ENCODE data around the gene ARPC4. TPM values are rescaled to one million over a fixed set of nuclear protein-coding genes. Genes with fewer than 3 reads are reported as not detected.

ARPC4 gene
- total and polyA plus RNA-seq, 4 donors = 109 to 141 (median 135) TPM

DNA sequence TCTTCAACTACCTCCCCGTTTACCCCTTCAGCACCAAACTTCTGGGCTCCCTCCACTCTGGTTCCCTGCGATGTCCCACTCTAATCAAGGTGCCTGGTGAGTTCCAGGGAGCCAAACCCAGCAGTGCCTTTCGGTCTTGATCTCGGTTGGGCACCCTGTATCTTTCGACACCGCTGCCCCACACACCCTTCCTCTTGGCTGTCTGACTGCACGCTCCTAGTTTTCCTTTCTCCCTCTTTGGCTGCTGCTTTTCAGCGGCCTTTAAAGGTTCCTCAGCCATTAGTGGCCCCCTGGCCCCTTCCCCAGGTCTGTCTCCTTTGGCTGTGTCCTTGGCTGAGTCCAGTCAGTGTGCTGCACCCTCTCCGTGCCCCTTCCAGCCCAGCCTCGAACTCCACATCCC lies 18.0 kb downstream of the ARPC4 start:
- H3K4me1 ChIP-seq (ENCODE audit: control insufficient read depth, insufficient read depth, low read length) = peaks cover 24% of the 10 kb centered on the region
- 66% methylated on average over 10 of the region's 10 CpGs for WGBS (ENCODE audit: insufficient coverage)
- no peaks in the 10 kb centered on the region for H3K9me3 ChIP-seq (ENCODE audit: control insufficient read depth, insufficient read depth, low read length)
- peak overlapping the region; percentile 75 for H3K27ac ChIP-seq (ENCODE audit: low read depth, low read length)
- no peaks in the 10 kb centered on the region for H3K27me3 ChIP-seq (ENCODE audit: control insufficient read depth, insufficient read depth, low read length)
- H3K4me3 ChIP-seq (ENCODE audit: low read depth, low read length) = peak overlapping the region; percentile 60
- DNase-seq (ENCODE audit: low read depth in 4 of 6, low spot score in 6 of 6) = peak in 1 of 6 donors; percentile 13
- H3K36me3 ChIP-seq (ENCODE audit: control insufficient read depth, insufficient read depth, low read length) = peaks cover 26% of the 10 kb centered on the region

DNA sequence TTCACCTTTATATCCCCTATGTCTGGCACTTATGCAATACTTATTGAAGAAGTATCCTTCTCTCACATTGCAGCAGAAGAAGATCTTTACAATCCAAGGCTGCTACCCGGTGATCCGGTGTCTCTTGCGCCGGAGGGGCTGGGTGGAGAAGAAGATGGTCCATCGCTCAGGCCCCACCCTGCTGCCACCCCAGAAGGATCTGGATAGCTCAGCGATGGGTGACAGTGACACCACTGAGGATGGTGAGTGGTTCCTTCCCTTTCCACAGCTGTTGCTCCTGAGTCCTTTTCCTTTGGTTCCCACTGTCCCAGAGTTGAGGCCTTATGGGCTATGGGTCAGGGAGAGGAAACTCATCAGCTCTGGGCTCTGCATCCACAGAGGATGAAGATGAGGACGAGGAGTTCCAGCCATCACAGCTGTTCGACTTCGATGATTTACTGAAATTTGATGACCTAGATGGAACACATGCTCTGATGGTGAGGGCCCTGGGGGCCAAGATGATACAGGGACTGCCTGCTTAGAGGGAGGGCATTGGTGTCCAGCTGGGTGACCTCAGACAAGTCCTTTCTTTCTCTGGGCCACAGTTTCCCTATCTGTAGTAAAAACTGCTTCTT lies 20.1 kb downstream of the ARPC4 start:
- DNase-seq (ENCODE audit: low read depth in 4 of 6, low spot score in 6 of 6) = no peak
- 96% methylated on average over 6 of the region's 9 CpGs for WGBS (ENCODE audit: insufficient coverage)
- Histone ChIP-seq H3K27me3 (ENCODE audit: control insufficient read depth, insufficient read depth, low read length) (no peaks in the 10 kb centered on the region), H3K27ac (ENCODE audit: low read depth, low read length) (no peak overlapping the region), H3K4me1 (ENCODE audit: control insufficient read depth, insufficient read depth, low read length) (peaks cover 24% of the 10 kb centered on the region), H3K9me3 (ENCODE audit: control insufficient read depth, insufficient read depth, low read length) (no peaks in the 10 kb centered on the region), H3K4me3 (ENCODE audit: low read depth, low read length) (no peak overlapping the region), H3K36me3 (ENCODE audit: control insufficient read depth, insufficient read depth, low read length) (peaks cover 22% of the 10 kb centered on the region)

DNA sequence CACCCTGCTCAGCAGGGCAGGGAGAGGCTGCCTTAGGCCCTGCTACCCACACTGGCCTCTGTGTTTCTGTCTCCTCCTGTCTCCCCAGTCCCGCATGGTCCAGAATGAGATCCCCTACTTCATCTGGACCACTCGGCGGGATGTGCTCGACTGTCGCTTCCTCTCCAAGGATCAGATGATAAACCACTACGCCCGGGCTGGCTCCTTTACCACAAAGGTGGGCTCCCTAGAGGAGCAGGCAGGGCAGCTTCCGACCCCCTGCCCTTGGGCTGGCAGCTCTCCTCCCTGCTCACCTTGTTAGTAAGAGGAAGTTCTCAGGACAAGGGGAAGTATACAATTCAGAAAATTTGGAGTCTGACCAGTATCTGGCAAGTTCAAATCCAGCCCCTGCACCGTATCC lies 23.1 kb downstream of the ARPC4 start:
- Histone ChIP-seq H3K4me3 (ENCODE audit: low read depth, low read length) (no peak overlapping the region), H3K9me3 (ENCODE audit: control insufficient read depth, insufficient read depth, low read length) (no peaks in the 10 kb centered on the region), H3K27me3 (ENCODE audit: control insufficient read depth, insufficient read depth, low read length) (no peaks in the 10 kb centered on the region), H3K36me3 (ENCODE audit: control insufficient read depth, insufficient read depth, low read length) (peaks cover 39% of the 10 kb centered on the region), H3K27ac (ENCODE audit: low read depth, low read length) (no peak overlapping the region), H3K4me1 (ENCODE audit: control insufficient read depth, insufficient read depth, low read length) (peaks cover 2% of the 10 kb centered on the region)
- 93% methylated on average over 6 of the region's 9 CpGs for WGBS (ENCODE audit: insufficient coverage)
- DNase-seq (ENCODE audit: low read depth in 4 of 6, low spot score in 6 of 6) = no peak

DNA sequence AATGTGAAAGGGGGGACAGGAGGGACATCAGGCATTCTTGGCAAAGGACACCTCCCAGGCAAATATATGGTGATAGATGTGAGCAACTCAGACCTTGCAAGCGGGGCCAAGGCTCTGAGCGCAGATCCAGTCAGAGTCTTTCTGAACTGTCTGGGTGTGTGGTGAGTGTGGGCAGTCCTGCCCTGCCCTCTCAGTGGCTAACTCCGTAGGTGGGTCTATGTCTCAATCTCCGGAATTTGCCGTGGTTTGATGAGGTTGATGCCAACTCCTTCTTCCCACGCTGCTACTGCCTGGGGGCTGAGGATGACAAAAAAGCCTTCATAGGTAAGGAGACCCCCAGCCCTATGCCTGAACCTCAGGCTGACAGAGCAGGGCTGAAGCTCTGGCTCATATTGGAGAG lies 24.6 kb downstream of the ARPC4 start:
- no peaks in the 10 kb centered on the region for H3K4me1 ChIP-seq (ENCODE audit: control insufficient read depth, insufficient read depth, low read length)
- no peak for DNase-seq (ENCODE audit: low read depth in 4 of 6, low spot score in 6 of 6)
- H3K27me3 ChIP-seq (ENCODE audit: control insufficient read depth, insufficient read depth, low read length) = no peaks in the 10 kb centered on the region
- H3K27ac ChIP-seq (ENCODE audit: low read depth, low read length) = no peak overlapping the region
- peaks cover 43% of the 10 kb centered on the region for H3K36me3 ChIP-seq (ENCODE audit: control insufficient read depth, insufficient read depth, low read length)
- no peaks in the 10 kb centered on the region for H3K9me3 ChIP-seq (ENCODE audit: control insufficient read depth, insufficient read depth, low read length)
- no peak overlapping the region for H3K4me3 ChIP-seq (ENCODE audit: low read depth, low read length)
- WGBS (ENCODE audit: insufficient coverage) = 100% methylated on average over 1 of the region's 6 CpGs

DNA sequence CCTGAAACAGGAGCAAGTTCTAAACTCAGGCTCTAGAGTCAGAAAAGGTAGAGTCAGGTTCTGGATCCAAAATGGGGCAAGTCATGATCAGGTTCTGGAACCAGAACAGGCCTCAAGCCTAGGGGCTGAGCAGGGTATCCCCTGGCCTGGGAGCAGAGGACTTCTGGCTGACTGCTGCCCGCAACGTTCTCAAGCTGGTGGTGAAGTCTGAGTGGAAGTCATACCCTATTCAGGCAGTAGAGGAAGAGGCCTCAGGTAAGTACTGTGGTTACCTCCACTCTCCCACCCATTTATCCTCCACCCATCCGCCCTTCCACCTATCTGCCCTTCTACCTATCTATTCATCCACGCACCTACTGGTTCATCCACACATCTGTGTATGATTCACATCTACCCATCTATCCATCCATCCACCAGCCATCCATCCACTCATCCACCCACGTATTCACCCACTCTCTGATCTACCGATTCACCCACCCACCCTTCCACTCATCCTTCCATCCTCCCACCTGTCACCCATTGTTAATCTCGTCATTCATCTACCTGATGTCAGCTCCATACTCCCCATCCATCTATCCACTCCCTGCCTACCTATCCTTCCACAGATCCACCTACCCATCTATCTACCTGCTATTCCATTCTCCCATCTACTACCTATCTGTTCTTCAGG lies 25.9 kb downstream of the ARPC4 start:
- Histone ChIP-seq H3K27ac (ENCODE audit: low read depth, low read length) (no peak overlapping the region), H3K4me3 (ENCODE audit: low read depth, low read length) (no peak overlapping the region), H3K27me3 (ENCODE audit: control insufficient read depth, insufficient read depth, low read length) (no peaks in the 10 kb centered on the region), H3K4me1 (ENCODE audit: control insufficient read depth, insufficient read depth, low read length) (no peaks in the 10 kb centered on the region), H3K9me3 (ENCODE audit: control insufficient read depth, insufficient read depth, low read length) (no peaks in the 10 kb centered on the region), H3K36me3 (ENCODE audit: control insufficient read depth, insufficient read depth, low read length) (peaks cover 32% of the 10 kb centered on the region)
- no peak for DNase-seq (ENCODE audit: low read depth in 4 of 6, low spot score in 6 of 6)
- 96% methylated on average over 6 of the region's 7 CpGs for WGBS (ENCODE audit: insufficient coverage)

DNA sequence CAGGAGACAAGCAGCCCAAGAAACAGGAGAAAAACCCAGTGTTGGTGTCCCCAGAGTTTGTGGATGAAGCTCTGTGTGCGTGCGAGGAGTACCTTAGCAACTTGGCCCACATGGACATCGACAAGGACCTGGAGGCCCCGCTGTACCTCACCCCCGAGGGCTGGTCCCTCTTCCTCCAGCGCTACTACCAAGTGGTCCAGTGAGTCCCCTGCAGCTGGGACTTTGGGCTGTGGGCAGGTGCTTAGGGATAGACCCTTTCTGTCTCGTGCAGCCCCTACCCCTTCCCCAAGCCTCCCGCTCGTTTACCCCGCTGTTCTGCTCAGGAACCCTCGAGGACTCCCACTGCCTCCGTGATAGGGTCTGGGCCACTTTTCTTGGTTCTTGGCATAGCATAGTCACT lies 27.7 kb downstream of the ARPC4 start:
- H3K27me3 ChIP-seq (ENCODE audit: control insufficient read depth, insufficient read depth, low read length) = no peaks in the 10 kb centered on the region
- peaks cover 30% of the 10 kb centered on the region for H3K36me3 ChIP-seq (ENCODE audit: control insufficient read depth, insufficient read depth, low read length)
- no peaks in the 10 kb centered on the region for H3K4me1 ChIP-seq (ENCODE audit: control insufficient read depth, insufficient read depth, low read length)
- H3K9me3 ChIP-seq (ENCODE audit: control insufficient read depth, insufficient read depth, low read length) = no peaks in the 10 kb centered on the region
- H3K4me3 ChIP-seq (ENCODE audit: low read depth, low read length) = no peak overlapping the region
- WGBS (ENCODE audit: insufficient coverage) = 95% methylated on average over 12 of the region's 12 CpGs
- H3K27ac ChIP-seq (ENCODE audit: low read depth, low read length) = no peak overlapping the region
- no peak for DNase-seq (ENCODE audit: low read depth in 4 of 6, low spot score in 6 of 6)

DNA sequence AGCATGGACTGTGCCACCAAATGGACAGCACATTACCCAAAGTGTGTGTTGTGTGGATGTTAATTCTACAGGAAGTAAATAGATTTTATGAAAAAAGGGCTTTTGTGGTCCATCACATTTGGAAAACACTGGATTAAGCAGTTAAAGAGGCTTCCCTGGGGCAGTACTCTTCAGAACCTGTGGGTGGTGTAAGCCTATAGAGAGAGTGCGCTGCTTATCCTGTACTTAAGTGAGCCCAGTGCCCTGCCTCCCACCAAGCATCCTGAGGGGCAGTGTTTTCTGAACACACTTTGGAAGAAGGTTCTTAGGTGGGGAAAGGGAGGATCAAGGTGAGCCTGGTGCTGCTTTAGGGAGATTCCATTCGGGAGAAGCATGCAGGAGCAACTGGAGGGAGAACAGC lies 28.1 kb downstream of the ARPC4 start:
- 44% methylated on average over 2 of the region's 2 CpGs for WGBS (ENCODE audit: insufficient coverage)
- Histone ChIP-seq H3K4me3 (ENCODE audit: low read depth, low read length) (no peak overlapping the region), H3K9me3 (ENCODE audit: control insufficient read depth, insufficient read depth, low read length) (no peaks in the 10 kb centered on the region), H3K36me3 (ENCODE audit: control insufficient read depth, insufficient read depth, low read length) (peaks cover 33% of the 10 kb centered on the region), H3K27me3 (ENCODE audit: control insufficient read depth, insufficient read depth, low read length) (no peaks in the 10 kb centered on the region), H3K4me1 (ENCODE audit: control insufficient read depth, insufficient read depth, low read length) (no peaks in the 10 kb centered on the region), H3K27ac (ENCODE audit: low read depth, low read length) (no peak overlapping the region)
- DNase-seq (ENCODE audit: low read depth in 4 of 6, low spot score in 6 of 6) = no peak

DNA sequence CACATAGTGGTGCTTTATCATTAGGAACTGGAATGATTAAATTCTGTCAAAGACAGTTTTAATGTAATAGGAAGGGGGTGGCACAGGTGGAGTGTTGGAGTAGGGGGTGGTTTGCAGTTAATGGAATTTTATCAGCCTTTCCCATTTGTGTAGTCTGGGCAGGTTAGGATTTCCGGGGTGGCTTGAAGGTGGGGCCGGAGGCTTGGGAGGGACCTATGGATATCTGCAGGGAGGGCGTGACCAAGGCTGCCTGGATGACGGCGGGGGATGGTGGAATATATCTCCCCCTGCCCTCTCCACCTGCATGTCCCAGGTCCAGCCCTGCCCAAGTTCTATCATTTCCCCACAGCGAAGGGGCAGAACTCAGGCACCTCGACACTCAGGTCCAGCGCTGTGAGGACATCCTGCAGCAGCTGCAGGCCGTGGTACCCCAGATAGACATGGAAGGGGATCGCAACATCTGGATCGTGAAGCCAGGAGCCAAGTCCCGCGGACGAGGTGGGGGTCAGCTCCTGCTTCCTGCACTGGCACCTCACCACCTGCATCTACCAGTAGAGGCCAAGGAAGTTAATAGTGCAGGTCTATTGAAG lies 32.7 kb downstream of the ARPC4 start:
- WGBS (ENCODE audit: insufficient coverage) = 69% methylated on average over 8 of the region's 14 CpGs
- Histone ChIP-seq H3K4me1 (ENCODE audit: control insufficient read depth, insufficient read depth, low read length) (no peaks in the 10 kb centered on the region), H3K27me3 (ENCODE audit: control insufficient read depth, insufficient read depth, low read length) (no peaks in the 10 kb centered on the region), H3K9me3 (ENCODE audit: control insufficient read depth, insufficient read depth, low read length) (no peaks in the 10 kb centered on the region), H3K36me3 (ENCODE audit: control insufficient read depth, insufficient read depth, low read length) (peaks cover 24% of the 10 kb centered on the region), H3K4me3 (ENCODE audit: low read depth, low read length) (no peak overlapping the region), H3K27ac (ENCODE audit: low read depth, low read length) (no peak overlapping the region)
- no peak for DNase-seq (ENCODE audit: low read depth in 4 of 6, low spot score in 6 of 6)

DNA sequence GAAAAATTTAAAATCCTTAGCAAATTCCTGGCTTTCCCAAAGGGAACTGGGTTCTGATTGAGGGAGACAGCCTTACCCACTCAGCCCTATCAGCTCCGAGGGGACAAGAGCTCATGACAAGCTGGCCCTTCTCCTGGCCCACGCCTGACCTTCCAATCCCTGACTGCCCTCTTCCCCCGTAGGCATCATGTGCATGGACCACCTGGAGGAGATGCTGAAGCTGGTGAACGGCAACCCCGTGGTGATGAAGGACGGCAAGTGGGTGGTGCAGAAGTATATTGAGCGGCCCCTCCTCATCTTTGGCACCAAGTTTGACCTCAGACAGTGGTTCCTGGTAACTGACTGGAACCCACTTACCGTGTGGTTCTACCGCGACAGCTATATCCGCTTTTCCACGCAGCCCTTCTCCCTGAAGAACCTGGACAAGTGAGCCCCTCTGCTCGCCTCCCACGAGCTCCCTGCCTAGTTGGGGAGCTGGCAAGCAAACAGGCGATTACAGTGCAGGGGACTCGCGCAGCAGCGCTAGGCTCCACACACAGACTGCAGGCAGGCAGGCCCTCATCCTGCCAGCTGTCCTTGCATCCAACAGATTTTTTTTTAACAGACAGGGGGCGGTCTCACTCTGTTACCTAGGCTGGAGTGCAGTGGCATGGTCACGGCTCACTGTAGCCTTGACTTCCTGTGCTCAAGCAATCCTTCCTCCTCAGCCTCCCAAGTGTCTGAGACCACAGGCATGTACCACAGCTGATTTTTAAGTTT lies 34.1 kb downstream of the ARPC4 start:
- H3K36me3 ChIP-seq (ENCODE audit: control insufficient read depth, insufficient read depth, low read length) = peaks cover 23% of the 10 kb centered on the region
- no peaks in the 10 kb centered on the region for H3K4me1 ChIP-seq (ENCODE audit: control insufficient read depth, insufficient read depth, low read length)
- DNase-seq (ENCODE audit: low read depth in 4 of 6, low spot score in 6 of 6) = no peak
- H3K27me3 ChIP-seq (ENCODE audit: control insufficient read depth, insufficient read depth, low read length) = no peaks in the 10 kb centered on the region
- no peak overlapping the region for H3K4me3 ChIP-seq (ENCODE audit: low read depth, low read length)
- H3K27ac ChIP-seq (ENCODE audit: low read depth, low read length) = no peak overlapping the region
- WGBS (ENCODE audit: insufficient coverage) = 80% methylated on average over 18 of the region's 20 CpGs
- no peaks in the 10 kb centered on the region for H3K9me3 ChIP-seq (ENCODE audit: control insufficient read depth, insufficient read depth, low read length)
